Measurements from ENCODE around the gene ARHGAP31. TPM values are rescaled to one million over a fixed set of nuclear protein-coding genes. Genes with fewer than 3 reads are reported as not detected.
A peak's percentile ranks its signal among the peaks of the same experiment; 100 is the strongest.
"Not testable (repeated sequence)": the region's sequence is repeated elsewhere in the genome, so short reads cannot be mapped to it uniquely, and the experiment has no call there.

The ARHGAP31 gene
- total and polyA plus RNA-seq, 8 donors = 1.2 to 275 (median 4.3) TPM

DNA sequence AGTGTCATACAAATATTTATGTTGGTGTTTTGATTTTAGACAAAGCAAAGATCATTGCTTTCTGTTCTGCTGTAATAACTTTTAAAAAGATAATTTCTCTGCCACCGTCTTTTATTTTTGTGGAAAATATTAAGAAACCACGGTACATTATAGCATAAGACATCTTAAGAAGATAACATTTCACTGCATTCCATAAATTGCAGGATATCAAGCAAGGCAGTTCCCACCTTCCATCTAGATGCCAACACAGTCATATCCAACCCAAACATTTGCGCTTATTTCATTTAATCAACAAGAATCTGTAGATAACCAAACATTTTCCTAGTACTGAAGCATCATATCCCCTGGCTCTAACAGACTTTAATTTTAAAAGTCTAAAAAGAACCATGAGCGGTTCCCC, 25.1 kb downstream of the ARHGAP31 start:
- peaks cover 6 to 20% (median 14%) of the 10 kb centered on the region in 4 donors for H3K4me1 ChIP-seq
- H3K36me3 ChIP-seq = peaks cover 0 to under 1% (median 0%) of the 10 kb centered on the region in 4 donors
- no peaks in the 10 kb centered on the region for H3K9me3 ChIP-seq
- no peak overlapping the region for H3K4me3 ChIP-seq
- no peak overlapping the region for H3K27ac ChIP-seq
- DNase-seq = no peak
- TF ChIP-seq POLR2A (IDR thresholded peaks at IDR 0.05) = no peak
- no peak for TF ChIP-seq POLR2AphosphoS5 (IDR thresholded peaks at IDR 0.05)
- no peak for TF ChIP-seq EP300 (IDR thresholded peaks at IDR 0.05)
- TF ChIP-seq, protein P1, sequence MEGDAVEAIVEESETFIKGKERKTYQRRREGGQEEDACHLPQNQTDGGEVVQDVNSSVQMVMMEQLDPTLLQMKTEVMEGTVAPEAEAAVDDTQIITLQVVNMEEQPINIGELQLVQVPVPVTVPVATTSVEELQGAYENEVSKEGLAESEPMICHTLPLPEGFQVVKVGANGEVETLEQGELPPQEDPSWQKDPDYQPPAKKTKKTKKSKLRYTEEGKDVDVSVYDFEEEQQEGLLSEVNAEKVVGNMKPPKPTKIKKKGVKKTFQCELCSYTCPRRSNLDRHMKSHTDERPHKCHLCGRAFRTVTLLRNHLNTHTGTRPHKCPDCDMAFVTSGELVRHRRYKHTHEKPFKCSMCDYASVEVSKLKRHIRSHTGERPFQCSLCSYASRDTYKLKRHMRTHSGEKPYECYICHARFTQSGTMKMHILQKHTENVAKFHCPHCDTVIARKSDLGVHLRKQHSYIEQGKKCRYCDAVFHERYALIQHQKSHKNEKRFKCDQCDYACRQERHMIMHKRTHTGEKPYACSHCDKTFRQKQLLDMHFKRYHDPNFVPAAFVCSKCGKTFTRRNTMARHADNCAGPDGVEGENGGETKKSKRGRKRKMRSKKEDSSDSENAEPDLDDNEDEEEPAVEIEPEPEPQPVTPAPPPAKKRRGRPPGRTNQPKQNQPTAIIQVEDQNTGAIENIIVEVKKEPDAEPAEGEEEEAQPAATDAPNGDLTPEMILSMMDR (IDR thresholded peaks at IDR 0.05) = no peak
- no peaks in the 10 kb centered on the region for H3K27me3 ChIP-seq
- intact Hi-C loops (cut with DNase I; ENCODE audit: low total_unique reads) = no loop called here
- 82 to 91% (median 89%) methylated on average over 4 of the region's 4 CpGs for WGBS, 5 donors

- H3K27ac ChIP-seq; H3K9me3 ChIP-seq; intact Hi-C loops (cut with DNase I; ENCODE audit: low total_unique reads); H3K36me3 ChIP-seq; H3K4me3 ChIP-seq; H3K27me3 ChIP-seq; DNase-seq: not testable (repeated sequence)
- H3K4me1 ChIP-seq = peaks cover 6 to 20% (median 14%) of the 10 kb centered on the region in 4 donors
- WGBS, 5 donors = 67 to 76% (median 73%) methylated on average over 5 of the region's 5 CpGs
Observed at GRCh38 chr3:119320785-119321184, 26.6 kb downstream of the ARHGAP31 start.

DNA sequence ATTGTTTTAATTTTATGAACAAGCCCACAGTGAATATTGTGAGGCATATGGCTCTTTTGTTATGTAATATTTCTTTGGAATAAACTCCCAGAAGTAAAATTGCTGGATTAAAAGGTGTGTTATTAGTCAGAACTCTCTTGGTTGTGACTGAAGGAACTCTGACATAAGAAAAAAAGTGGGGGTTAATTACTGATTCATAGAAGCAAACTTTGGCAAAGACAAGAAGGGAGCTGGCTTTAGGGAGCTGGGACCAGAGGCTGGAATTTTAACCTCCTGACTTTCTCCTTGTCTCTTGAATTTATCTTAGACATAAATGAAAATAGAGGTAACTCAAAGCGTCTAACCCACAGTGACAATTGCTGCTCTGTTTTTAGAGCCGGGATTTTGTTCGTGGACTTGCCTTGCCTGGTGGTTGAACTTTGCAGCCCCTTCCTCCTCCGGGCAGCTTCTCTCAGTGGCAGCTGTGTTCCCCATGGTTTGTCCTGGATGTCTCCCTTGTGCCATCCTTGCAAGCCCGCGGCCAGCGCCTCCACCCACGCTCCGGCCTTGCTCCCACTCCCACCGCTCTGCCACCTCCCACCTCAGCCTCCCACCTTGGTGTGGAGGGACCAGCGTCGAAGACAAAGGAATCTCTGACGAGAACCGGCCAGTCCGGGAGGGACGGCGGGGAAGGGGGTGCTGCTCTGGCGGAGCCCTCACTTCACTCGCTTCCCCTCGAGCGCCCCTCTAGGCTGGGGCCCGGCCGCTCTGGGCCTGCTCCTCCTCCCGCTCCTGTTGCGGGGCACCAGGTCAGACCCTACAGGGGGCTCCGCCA, 28.0 kb downstream of the ARHGAP31 start:
- TF ChIP-seq POLR2A (IDR thresholded peaks at IDR 0.05) (no peak), POLR2AphosphoS5 (IDR thresholded peaks at IDR 0.05) (no peak), EP300 (IDR thresholded peaks at IDR 0.05) (no peak)
- TF ChIP-seq, protein P1 (IDR thresholded peaks at IDR 0.05) = no peak
- Histone ChIP-seq H3K4me1 (peaks cover 6 to 27% (median 14%) of the 10 kb centered on the region in 4 donors), H3K27ac (peak overlapping the region; percentile 84 to 94 (median 90)), H3K9me3 (no peaks in the 10 kb centered on the region), H3K4me3 (peak overlapping the region; percentile 54 to 67 (median 62)), H3K36me3 (no peaks in the 10 kb centered on the region), H3K27me3 (no peaks in the 10 kb centered on the region)
- 2 to 6% (median 2%) methylated on average over 19 to 26 of the region's 26 CpGs for WGBS, 5 donors
- intact Hi-C loops (cut with DNase I; ENCODE audit: low total_unique reads) = no loop called here
- no peak for DNase-seq

- 2 to 4% (median 2%) methylated on average over 39 to 71 of the region's 71 CpGs for WGBS, 5 donors
- Histone ChIP-seq H3K27ac (peak overlapping the region; percentile 84 to 94 (median 90)), H3K27me3 (no peaks in the 10 kb centered on the region), H3K9me3 (no peaks in the 10 kb centered on the region), H3K36me3 (no peaks in the 10 kb centered on the region), H3K4me1 (peaks cover 6 to 33% (median 14%) of the 10 kb centered on the region in 4 donors), H3K4me3 (peak overlapping the region; percentile 54 to 67 (median 62))
- TF ChIP-seq POLR2AphosphoS5 (IDR thresholded peaks at IDR 0.05) = peak in 2 of 3 donors; percentile 92 to 94
- TF ChIP-seq POLR2A (IDR thresholded peaks at IDR 0.05) = no peak
- no peak for TF ChIP-seq EP300 (IDR thresholded peaks at IDR 0.05)
- TF ChIP-seq, protein P1 (IDR thresholded peaks at IDR 0.05) = peak in 1 of 7 experiments; percentile 7
- DNase-seq = peak; percentile 83 to 95
- intact Hi-C loops (cut with DNase I; ENCODE audit: low total_unique reads) = no loop called here
Observed at GRCh38 chr3:119322835-119323722, 28.9 kb downstream of the ARHGAP31 start.

All from stomach (tissue), 9 donors.